ENCODE data around the gene BARHL1.
"Not testable (repeated sequence)": the region's sequence is repeated elsewhere in the genome, so short reads cannot be mapped to it uniquely, and the experiment has no call there.

BARHL1 gene

DNA sequence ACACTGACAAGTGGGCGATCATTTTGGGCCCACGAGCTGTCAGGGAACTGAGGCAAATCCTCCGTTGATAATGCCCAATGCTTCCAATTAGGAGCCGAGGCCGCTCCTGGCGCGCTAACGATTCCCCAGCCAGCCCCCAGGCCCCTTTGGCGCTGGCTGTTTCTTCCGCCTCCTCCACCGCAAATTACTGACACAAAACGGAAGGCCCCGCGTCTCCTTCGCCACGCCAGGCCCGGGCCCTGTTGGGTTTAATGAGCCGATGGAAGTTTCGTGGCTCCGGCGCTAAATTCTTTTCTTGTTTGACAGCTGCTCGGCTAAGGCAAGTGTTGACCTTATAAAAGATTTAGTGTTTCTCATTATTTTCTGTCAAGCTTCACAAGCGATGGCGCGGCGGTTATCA, 25.7 kb upstream of the BARHL1 start:
- DNase-seq (ENCODE audit: low spot score): no peak

DNA sequence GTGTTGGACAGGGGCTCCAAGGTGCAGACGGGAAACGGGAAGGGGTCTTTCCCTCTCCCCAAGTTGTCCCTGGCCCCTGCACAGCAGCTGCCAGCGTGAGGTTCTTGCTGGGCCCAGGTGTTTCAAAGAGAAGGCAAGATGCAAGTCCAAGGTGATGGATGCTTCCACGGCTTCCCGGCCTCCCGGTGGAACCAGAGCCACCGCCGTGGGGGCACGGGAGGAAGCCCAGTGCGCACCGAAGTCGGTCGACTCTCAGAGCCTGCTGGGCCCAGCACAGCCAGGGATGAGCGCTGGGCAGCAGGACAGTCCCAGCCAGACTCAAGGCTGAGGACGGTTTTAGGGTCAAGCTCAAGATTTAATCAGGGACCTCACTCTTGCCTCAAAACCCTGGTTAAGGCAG, 25.2 kb upstream of the BARHL1 start:
- no peak for DNase-seq (ENCODE audit: low spot score)

GRCh38 chr9:132559711-132560110, 22.7 kb upstream of the BARHL1 start:
- DNase-seq (ENCODE audit: low spot score): no peak

DNA sequence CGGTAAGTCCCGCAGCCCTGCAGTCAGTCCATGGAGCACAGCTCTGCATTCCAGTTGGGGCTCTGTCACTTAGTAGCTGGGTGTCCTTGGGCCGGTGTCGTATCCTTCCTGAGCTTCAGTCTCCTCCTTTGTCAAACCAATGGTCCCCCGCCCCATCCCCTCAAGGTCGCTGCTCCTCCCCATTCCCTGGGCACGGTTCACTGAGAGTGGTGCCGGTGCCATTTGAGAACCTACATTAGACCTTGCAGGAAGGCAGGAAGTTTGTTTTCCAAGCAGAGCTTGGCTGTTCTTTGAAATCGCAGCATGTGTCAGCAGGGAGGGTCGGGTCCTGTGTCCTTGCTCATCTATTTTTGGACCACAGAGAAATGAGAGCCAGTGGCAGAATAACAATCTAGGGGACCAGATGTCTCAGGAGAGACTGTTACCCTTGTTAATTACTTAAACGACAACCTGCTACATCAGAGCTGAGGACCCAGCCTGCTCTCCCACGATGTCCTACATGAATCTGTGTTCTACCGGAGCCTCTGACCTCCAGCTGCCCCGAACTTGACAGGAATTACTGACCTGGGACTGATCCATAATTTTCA, 21.7 kb upstream of the BARHL1 start:
- DNase-seq (ENCODE audit: low spot score): no peak

GRCh38 chr9:132562306-132562573, 20.2 kb upstream of the BARHL1 start:
- DNase-seq (ENCODE audit: low spot score): no peak

DNA sequence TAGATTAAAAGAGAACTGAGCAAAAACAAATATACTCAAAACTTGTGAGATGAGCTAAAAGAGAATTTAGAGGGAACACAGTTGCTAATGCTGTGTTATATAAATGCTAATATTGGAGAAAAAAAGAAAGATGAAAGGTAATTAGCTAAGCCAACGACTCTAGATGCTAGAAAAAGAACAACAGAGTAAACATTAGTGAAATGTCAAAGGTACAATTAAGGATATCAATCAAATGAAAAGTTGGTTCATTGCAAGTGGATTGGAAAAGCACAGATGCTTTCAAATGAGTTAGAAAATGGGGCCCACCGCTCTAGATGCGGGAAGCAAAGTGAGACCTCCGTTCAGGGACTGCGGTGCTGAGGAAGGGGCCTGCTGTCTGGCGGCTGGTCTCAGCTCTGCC, 17.9 kb upstream of the BARHL1 start:
- no peak for DNase-seq (ENCODE audit: low spot score)

GRCh38 chr9:132568787-132569186, 13.6 kb upstream of the BARHL1 start:
- not testable (repeated sequence) for DNase-seq (ENCODE audit: low spot score)

DNA sequence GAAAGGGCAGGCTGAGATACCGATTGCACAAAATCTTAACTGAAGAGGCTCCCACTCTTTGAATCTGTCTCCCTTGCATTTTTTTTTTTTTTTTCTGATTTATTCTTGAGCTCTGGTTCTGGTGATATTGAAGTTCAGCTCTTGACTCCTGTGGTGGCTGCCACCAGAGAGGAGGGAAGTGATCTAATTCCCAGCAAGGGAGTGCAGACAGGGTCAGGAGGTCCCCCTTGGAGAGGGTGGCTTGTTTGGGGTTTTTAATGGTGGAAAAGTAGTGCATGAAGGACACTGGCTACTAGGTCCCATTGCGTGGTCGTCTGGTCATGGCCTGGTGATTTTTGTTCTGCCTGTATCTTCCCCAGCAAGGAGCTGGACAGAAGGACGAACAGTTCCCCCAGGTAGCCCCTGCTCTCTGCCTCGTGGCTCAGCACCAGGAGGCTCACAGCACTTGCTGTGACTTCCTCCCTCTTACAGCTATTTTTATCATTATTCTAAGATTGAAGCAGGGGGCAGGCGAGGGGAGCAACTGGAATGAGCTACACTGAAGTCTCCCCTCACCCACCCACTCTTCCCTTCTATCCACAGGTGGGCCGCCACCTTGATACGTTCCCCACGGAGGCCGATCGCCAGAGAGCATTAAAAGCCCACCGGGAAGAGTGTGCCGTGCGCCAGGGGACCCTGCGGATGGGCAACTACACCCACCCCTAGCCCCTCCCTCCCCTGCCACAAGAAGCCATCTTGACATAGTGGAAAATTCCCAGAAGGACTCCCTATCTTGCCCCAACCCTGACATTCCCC, 10.4 kb upstream of the BARHL1 start:
- no peak for DNase-seq (ENCODE audit: low spot score)

- no peak for DNase-seq (ENCODE audit: low spot score)
Observed at GRCh38 chr9:132572921-132573320, 9.5 kb upstream of the BARHL1 start.

- peak; percentile 78 for DNase-seq (ENCODE audit: low spot score)
Observed at GRCh38 chr9:132575005-132575609, 7.3 kb upstream of the BARHL1 start.

GRCh38 chr9:132575811-132576210, 6.6 kb upstream of the BARHL1 start:
- DNase-seq (ENCODE audit: low spot score): no peak

DNA sequence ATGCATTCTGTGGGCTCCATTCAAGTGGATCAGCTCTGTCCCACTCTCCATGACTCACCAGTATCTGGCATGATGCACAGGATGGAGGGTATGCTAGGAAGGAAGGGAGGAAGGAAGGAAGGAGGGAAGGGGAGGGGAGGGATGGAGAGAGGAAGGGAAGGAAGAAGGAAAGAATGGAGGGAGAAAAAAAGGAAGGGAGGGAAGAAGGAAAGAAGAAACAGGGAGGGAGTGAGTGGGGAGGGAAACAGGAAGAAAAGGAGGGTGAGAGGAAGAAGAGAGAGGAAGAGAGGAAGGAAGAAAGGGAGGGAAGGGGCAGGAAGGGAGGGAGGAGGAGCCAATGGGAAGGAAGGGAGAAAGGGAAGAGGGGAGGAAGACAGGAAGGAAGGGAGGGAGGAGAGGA, 5.3 kb upstream of the BARHL1 start:
- DNase-seq (ENCODE audit: low spot score): no peak

DNA sequence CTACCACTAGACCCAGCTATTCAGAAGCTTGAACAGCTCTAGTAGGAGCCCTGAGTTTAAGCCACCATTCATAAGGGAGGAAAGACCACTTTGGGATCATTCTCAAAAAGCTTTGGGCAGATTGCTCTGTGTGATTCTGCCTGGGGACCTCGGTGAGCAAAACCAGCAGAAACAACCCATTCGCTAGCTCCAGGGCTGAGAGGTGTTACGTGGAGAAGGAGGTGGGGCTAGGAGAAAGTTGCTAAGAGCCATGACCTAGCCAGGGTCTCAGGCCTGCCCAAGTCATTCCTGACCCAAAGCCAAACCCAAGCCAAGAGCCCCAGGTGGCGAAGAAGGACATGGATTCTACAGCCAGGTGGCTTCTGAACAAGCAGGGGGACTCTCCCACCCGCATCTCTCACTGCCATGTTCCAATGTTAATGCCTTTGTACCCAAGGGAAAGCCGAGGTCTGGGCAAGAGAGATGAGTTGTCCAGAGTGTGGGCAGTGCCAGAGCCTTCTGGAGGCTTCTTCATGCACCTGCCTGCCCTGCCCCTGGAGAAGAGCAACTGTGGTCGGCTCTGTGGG, 4.0 kb upstream of the BARHL1 start:
- DNase-seq (ENCODE audit: low spot score): no peak

DNA sequence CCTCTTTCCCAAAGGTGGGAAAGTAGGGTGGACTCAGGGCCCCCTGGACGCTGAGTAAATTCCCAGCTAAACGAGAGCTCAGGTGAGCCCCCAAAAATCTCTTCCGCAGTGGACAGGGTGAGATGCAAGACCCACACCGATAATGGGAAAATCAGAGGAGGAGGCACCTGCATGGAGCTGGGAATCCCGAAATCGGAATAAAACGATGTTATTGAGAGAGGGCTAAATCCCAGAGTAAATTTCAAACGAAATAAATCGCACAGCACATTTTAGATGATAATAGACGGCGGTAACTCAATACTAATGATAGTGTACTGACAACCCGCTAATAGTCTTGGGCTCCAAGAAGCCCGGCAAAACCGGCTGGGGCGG, 3.0 kb upstream of the BARHL1 start:
- DNase-seq (ENCODE audit: low spot score): no peak

DNA sequence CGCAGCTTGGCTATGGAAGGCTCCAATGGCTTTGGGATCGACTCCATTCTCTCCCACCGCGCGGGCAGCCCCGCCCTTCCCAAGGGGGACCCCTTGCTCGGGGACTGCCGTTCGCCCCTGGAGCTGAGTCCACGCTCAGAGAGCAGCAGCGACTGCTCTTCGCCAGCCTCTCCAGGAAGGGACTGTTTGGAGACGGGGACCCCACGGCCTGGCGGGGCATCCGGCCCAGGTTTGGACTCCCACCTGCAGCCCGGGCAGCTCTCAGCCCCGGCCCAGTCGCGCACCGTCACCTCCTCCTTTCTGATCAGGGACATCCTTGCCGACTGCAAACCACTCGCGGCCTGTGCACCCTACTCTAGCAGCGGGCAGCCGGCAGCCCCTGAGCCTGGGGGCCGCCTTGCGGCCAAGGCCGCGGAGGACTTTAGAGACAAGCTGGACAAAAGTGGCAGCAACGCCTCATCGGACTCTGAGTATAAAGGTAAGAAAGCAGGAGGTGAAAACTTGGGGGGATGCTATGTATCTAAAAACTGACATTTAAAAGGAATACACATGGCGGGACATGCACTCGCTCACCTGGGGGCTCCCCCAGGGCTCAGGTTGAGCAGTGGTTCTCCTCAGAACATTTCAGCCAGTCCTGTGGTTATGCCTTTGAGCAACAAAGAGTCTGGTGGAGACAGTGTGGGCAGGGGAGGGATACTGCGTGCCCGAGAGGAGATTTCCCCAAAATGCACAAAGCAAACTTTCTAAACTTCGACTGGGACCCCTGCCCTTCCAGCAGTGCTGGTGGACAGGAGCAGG, 579 bp downstream of the BARHL1 start:
- no peak for DNase-seq (ENCODE audit: low spot score)

DNA sequence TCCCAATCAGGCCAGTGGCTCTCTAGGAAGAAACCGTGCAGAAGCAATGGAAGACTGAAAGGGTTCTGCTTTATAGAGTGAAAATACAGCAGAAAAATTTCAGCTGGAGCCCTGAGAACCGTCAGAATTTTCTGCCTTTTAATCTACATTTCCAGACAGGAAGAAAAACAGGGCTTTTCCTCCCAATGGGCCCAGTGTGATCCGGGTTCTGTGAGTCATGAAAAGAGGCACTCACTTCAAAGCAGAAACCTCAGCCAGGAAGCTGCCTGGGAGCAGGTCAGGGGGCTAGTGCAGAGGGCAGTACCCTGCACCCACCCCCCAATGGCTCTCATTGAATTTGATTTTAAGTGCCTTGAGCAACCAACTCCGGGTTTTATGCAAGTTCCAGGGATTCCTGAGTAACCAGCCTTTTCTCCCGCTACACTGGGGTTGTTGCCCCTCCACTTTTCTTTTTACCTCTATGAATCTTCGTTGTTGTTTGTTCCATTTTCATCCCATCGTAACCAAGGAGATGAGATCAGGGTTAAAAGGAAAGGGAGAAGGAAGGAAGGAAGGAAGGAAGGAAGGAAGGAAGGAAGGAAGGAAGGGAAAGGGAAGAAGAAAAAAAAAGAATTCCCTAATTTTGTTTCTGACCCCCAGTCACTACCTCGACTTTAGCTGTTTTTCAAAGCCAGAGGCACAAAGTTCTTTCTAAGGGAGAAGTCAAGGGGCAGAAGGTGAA, 1.3 kb downstream of the BARHL1 start:
- DNase-seq (ENCODE audit: low spot score): no peak

- no peak for DNase-seq (ENCODE audit: low spot score)
Observed at GRCh38 chr9:132584601-132585560, 2.5 kb downstream of the BARHL1 start.

DNA sequence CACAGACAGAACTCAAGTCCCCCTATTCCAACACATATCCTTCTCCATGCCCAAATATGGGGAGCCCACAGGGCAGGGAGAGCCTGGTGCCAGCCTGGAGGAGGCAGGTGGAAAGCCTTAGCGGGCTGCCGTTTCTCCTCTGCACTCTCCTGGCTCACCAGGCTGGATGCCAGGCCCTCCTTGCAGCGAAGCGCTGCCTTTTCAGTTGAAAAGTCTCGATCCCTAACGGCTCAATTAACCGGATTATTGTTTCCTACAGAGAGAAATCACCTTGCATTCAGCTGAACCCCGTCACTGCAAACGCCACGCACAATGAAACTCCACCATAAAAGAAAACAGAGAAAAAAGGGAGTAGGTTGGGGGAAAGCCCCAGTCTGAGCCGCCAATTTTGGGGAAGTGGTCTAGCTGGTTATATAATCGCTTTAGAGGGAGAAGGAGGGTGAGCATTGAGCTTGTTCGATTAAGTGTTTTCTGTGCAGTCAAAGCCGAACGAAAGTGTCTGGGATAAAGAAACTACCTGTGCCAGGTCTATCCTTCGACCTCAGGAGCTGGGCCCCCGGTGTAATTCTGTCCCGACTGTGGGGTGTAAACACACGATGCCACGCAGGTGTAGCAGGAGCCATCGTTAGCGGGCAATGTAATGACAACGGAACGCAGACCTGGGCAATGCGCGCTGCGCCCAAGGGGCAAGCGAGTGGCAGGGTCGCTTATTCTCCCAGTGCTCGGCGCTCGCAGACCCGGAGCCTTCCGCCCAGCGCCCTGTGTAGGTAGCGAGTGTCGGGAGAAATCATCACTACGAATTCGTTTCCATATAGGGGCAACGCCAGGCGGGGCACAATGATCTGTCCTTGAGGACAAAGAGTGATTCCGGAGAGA, 3.8 kb downstream of the BARHL1 start:
- no peak for DNase-seq (ENCODE audit: low spot score)

- DNase-seq (ENCODE audit: low spot score): no peak
Observed at GRCh38 chr9:132586830-132587591, 4.6 kb downstream of the BARHL1 start.

Measured in left forelimb (tissue), 1 donor.